Fibroblast of lung (primary cell): ENCODE results near the gene KIF26B.

Experiments used
- CTCF ChIP-seq, 2 donors: IDR thresholded peaks in 1 of 2; conservative IDR thresholded peaks in 1 of 2; 1 replicate in 1 of 2; 2 replicates in 1 of 2; pipeline ENCODE4 v1.5.1; 2011 to 2012; ENCODE audit warnings: low read length in 2 of 2, control low read depth in 1 of 2, inconsistent platforms in 1 of 2, low read depth in 1 of 2, mild to moderate bottlenecking in 1 of 2
- EZH2 ChIP-seq: IDR thresholded peaks from 2 replicates; pipeline ENCODE4 v1.5.1; 2012; ENCODE audit warnings: low read length, control low read depth, mild to moderate bottlenecking; ENCODE audit errors: missing control alignments

- TF ChIP-seq CTCF (conservative IDR thresholded peaks at IDR 0.05 in 1 of 2, IDR thresholded peaks at IDR 0.05 in 1 of 2; ENCODE audit: low read depth in 1 of 2, low read length in 2 of 2) (no peak), EZH2 (no peak)
Measured at GRCh38 chr1:245365095-245366020, 210.6 kb downstream of the KIF26B start.
